IMR-90 (cell line): ENCODE measurements around the gene PHF20. TPM values are rescaled to one million over a fixed set of nuclear protein-coding genes. Genes with fewer than 3 reads are reported as not detected.

Experiments used
- ATAC-seq: fragments of 200-7000 bp; cut with Tn5 transposase; 2 replicates; pipeline ENCODE4 v1.9.1; 2020; ENCODE audit warnings: low read depth, mild to moderate bottlenecking, moderate library complexity
- BruUV-seq: library from RNA; stranded (reverse); fragments of 400-500 nt; replicated peaks from 2 replicates; lab custom pipeline; 2021; lab: Mats Ljungman, UMichigan
- CTCF ChIA-PET: fragments of 300-600 bp; formaldehyde crosslinking; extraction: SDS; loops from one replicate; lab custom pipeline; 2021; ENCODE audit warnings: antibody characterized with exemption; lab: Yijun Ruan, JAX
- POLR2A ChIA-PET: fragments of 300-600 bp; sonication (Branson Sonifier 250); formaldehyde crosslinking; loops from one replicate; lab custom pipeline; 2022; ENCODE audit warnings: antibody characterized with exemption; ENCODE audit not compliant: unreplicated experiment; lab: Charles Lee
- DNase-seq: peaks from one replicate; pipeline ENCODE4 v3.0.0; 2013
- H2AFZ ChIP-seq: replicated peaks from 2 replicates; pipeline ENCODE3; 2013; ENCODE audit warnings: low read length, mild to moderate bottlenecking; ENCODE audit not compliant: poor library complexity
- H2AK5ac ChIP-seq: 2 replicates; pipeline ENCODE4 v1.6.1; 2013; ENCODE audit warnings: low read depth, low read length, inconsistent platforms
- H2AK9ac ChIP-seq: replicated peaks from 2 replicates; pipeline ENCODE3; 2013; ENCODE audit warnings: mild to moderate bottlenecking, low read depth, low read length, moderate library complexity; ENCODE audit not compliant: poor library complexity
- H2BK120ac ChIP-seq: 2 replicates; pipeline ENCODE4 v1.6.1; 2013; ENCODE audit warnings: low read depth, low read length, inconsistent platforms
- H2BK15ac ChIP-seq: 3 replicates; pipeline ENCODE4 v1.6.1; 2013; ENCODE audit warnings: low read depth, low read length, inconsistent platforms
- H2BK20ac ChIP-seq: 2 replicates; pipeline ENCODE4 v1.6.1; 2013; ENCODE audit warnings: low read depth, mild to moderate bottlenecking, inconsistent platforms, low read length, moderate library complexity
- H2BK5ac ChIP-seq: 2 replicates; pipeline ENCODE4 v1.6.1; 2013; ENCODE audit warnings: mild to moderate bottlenecking, low read depth, low read length, inconsistent platforms; ENCODE audit not compliant: poor library complexity, severe bottlenecking
- H3K14ac ChIP-seq: replicated peaks from 2 replicates; pipeline ENCODE4 v1.6.1; 2013; ENCODE audit warnings: low read depth, low read length, inconsistent platforms
- H3K18ac ChIP-seq: 2 replicates; pipeline ENCODE4 v1.6.1; 2013; ENCODE audit warnings: low read depth, low read length, control low read depth
- H3K23ac ChIP-seq: 2 replicates; pipeline ENCODE4 v1.6.1; 2013; ENCODE audit warnings: low read depth, low read length, inconsistent platforms
- H3K27ac ChIP-seq: 2 replicates; pipeline ENCODE4 v1.5.1; 2013; ENCODE audit warnings: mild to moderate bottlenecking, control low read depth, low read length; ENCODE audit not compliant: insufficient read depth
- H3K27me3 ChIP-seq: 2 replicates; pipeline ENCODE4 v1.6.1; 2013; ENCODE audit warnings: low read length; ENCODE audit not compliant: control insufficient read depth, insufficient read depth
- H3K36me3 ChIP-seq: 2 replicates; pipeline ENCODE4 v1.6.1; 2013; ENCODE audit warnings: low read length, mixed read lengths; ENCODE audit not compliant: control insufficient read depth, insufficient read depth
- H3K4ac ChIP-seq: 2 replicates; pipeline ENCODE4 v1.6.1; 2013; ENCODE audit warnings: low read depth, low read length, inconsistent platforms
- H3K4me1 ChIP-seq: 2 replicates; pipeline ENCODE4 v1.6.1; 2013; ENCODE audit warnings: low read length, mixed read lengths; ENCODE audit not compliant: control insufficient read depth, insufficient read depth
- H3K4me2 ChIP-seq: 2 replicates; pipeline ENCODE4 v1.6.1; 2013; ENCODE audit warnings: low read depth, mild to moderate bottlenecking, control low read depth, low read length, moderate library complexity
- H3K4me3 ChIP-seq: 2 replicates; pipeline ENCODE4 v1.5.1; 2013; ENCODE audit warnings: low read depth, mild to moderate bottlenecking, control low read depth, low read length, moderate library complexity; ENCODE audit not compliant: insufficient read depth
- H3K56ac ChIP-seq: 2 replicates; pipeline ENCODE4 v1.6.1; 2013; ENCODE audit warnings: low read length, inconsistent platforms; ENCODE audit not compliant: insufficient read depth; ENCODE audit errors: extremely low read depth
- H3K79me1 ChIP-seq, 2 experiments: 2 replicates each; pipeline ENCODE4 v1.6.1; 2013; ENCODE audit warnings: low read length in 2 of 2, inconsistent platforms in 1 of 2, low read depth in 1 of 2
- H3K9ac ChIP-seq: 2 replicates; pipeline ENCODE4 v1.6.1; 2013; ENCODE audit warnings: low read depth, low read length, control low read depth
- H3K9me1 ChIP-seq: 2 replicates; pipeline ENCODE4 v1.6.1; 2013; ENCODE audit warnings: low read length, inconsistent platforms; ENCODE audit not compliant: insufficient read depth
- H3K9me3 ChIP-seq: 2 replicates; pipeline ENCODE4 v1.6.1; 2013; ENCODE audit warnings: low read length; ENCODE audit not compliant: control insufficient read depth, insufficient read depth
- H4K20me1 ChIP-seq: 2 replicates; pipeline ENCODE4 v1.6.1; 2013; ENCODE audit warnings: low read length, inconsistent platforms; ENCODE audit not compliant: insufficient read depth
- H4K5ac ChIP-seq: 2 replicates; pipeline ENCODE4 v1.6.1; 2013; ENCODE audit warnings: mild to moderate bottlenecking, low read depth, low read length, control low read depth
- H4K8ac ChIP-seq, 2 experiments: 2 replicates each; pipeline ENCODE4 v1.6.1; 2013; ENCODE audit warnings: low read depth in 2 of 2, low read length in 2 of 2, control low read depth in 1 of 2, inconsistent platforms in 1 of 2
- H4K91ac ChIP-seq: 2 replicates; pipeline ENCODE4 v1.6.1; 2013; ENCODE audit warnings: low read depth, low read length, inconsistent platforms; ENCODE audit not compliant: insufficient read depth
- CTCF ChIP-seq: conservative IDR thresholded peaks from 2 replicates; pipeline ENCODE4 v1.5.1; 2012; ENCODE audit warnings: mild to moderate bottlenecking, low read depth, low read length, improper control_type of control experiment
- ELK1 ChIP-seq: fragments of 150-350 bp; IDR thresholded peaks from 2 replicates; pipeline ENCODE4 v1.6.1; 2016; ENCODE audit warnings: low read depth, mild to moderate bottlenecking, low read length, moderate library complexity, borderline replicate concordance
- FOS ChIP-seq: fragments of 150-350 bp; IDR thresholded peaks from 2 replicates; pipeline ENCODE4 v1.6.1; 2016; ENCODE audit warnings: low read depth, low read length
- MAZ ChIP-seq: IDR thresholded peaks from 2 replicates; pipeline ENCODE4 v1.6.1; 2012; ENCODE audit warnings: low read depth, mild to moderate bottlenecking, low read length, improper control_type of control experiment, moderate library complexity, borderline replicate concordance
- MXI1 ChIP-seq: IDR thresholded peaks from 2 replicates; pipeline ENCODE4 v1.6.1; 2012; ENCODE audit warnings: low read depth, mild to moderate bottlenecking, low read length, moderate library complexity, borderline replicate concordance
- NFE2L2 ChIP-seq: fragments of 150-350 bp; IDR thresholded peaks from 2 replicates; pipeline ENCODE4 v1.6.1; 2016; ENCODE audit warnings: low read depth, mild to moderate bottlenecking, low read length
- POLR2A ChIP-seq: IDR thresholded peaks from 2 replicates; pipeline ENCODE4 v1.6.1; 2012; ENCODE audit warnings: mild to moderate bottlenecking, low read depth, low read length
- RAD21 ChIP-seq: IDR thresholded peaks from 2 replicates; pipeline ENCODE4 v1.6.1; 2012; ENCODE audit warnings: low read length, improper control_type of control experiment
- RCOR1 ChIP-seq: IDR thresholded peaks from 2 replicates; pipeline ENCODE4 v1.6.1; 2012; ENCODE audit warnings: mild to moderate bottlenecking, low read length, improper control_type of control experiment; ENCODE audit not compliant: insufficient replicate concordance
- RFX5 ChIP-seq: IDR thresholded peaks from 2 replicates; pipeline ENCODE4 v1.8.0; 2012; ENCODE audit warnings: low read depth, mild to moderate bottlenecking, low read length, moderate library complexity
- SMC3 ChIP-seq: fragments of 150-350 bp; IDR thresholded peaks from 2 replicates; pipeline ENCODE4 v1.6.1; 2016; ENCODE audit warnings: low read depth, mild to moderate bottlenecking, antibody characterized with exemption, low read length, moderate library complexity
- USF2 ChIP-seq: fragments of 150-350 bp; IDR thresholded peaks from 2 replicates; pipeline ENCODE4 v1.6.1; 2017; ENCODE audit warnings: mild to moderate bottlenecking, antibody characterized with exemption, low read length, low read depth
- dilution Hi-C: fragments of 300-500 bp; cut with HindIII; formaldehyde crosslinking; loops from one replicate; pipeline ENCODE4 v1.14.3; 2018; ENCODE audit warnings: low sequenced_read_pairs; ENCODE audit not compliant: unreplicated experiment
- in situ Hi-C: fragments of 300-500 bp; cut with MboI; formaldehyde crosslinking; loops from 3 replicates; pipeline ENCODE4 v1.14.3; 2019; ENCODE audit warnings: low sequenced_read_pairs, inconsistent platforms, mixed read lengths
- intact Hi-C: fragments of 100-400 bp; cut with micrococcal nuclease; formaldehyde crosslinking; loops from 2 replicates; pipeline ENCODE4 v1.10.0; 2022
- polyA plus RNA-seq, 3 experiments: library from polyadenylated mRNA; depleted of rRNA; stranded (reverse); fragments of >200 nt; gene quantifications; 2 replicates each; pipeline ENCODE4 v1.2.3, GENCODE V29; 2012; ENCODE audit warnings: low replicate concordance in 1 of 3
- total RNA-seq: library from RNA; depleted of rRNA; stranded (reverse); fragments of >200 nt; gene quantifications from 2 replicates; pipeline ENCODE4 v1.2.3, GENCODE V29; 2012

The PHF20 gene
- total and polyA plus RNA-seq, 2 of the 4 experiments (the other 2 are of a cell fraction): 22.0 to 22.5 TPM

- Histone ChIP-seq H4K91ac (no peak overlapping the region), H3K14ac (no peak overlapping the region), H3K36me3 (peaks cover 70% of the 10 kb centered on the region), H2AK5ac (no peak overlapping the region), H3K23ac (no peak overlapping the region), H3K9ac (no peak overlapping the region), H3K4me3 (no peak overlapping the region), H3K4ac (no peak overlapping the region), H3K4me2 (no peak overlapping the region), H2BK5ac (no peak overlapping the region), H3K18ac (no peak overlapping the region), H2BK15ac (no peak overlapping the region), H3K9me1 (peaks cover 2% of the 10 kb centered on the region), H2AFZ (no peak overlapping the region), H4K8ac (no peak overlapping the region), H2AK9ac (no peak overlapping the region), H3K79me1 (peaks cover 0 to 25% of the 10 kb centered on the region in 2 experiments; a peak in 2 of 4 replicates), H3K4me1 (peaks cover 6% of the 10 kb centered on the region), H3K27ac (no peak overlapping the region), H4K20me1 (peaks cover 99% of the 10 kb centered on the region), H3K27me3 (no peaks in the 10 kb centered on the region), H2BK20ac (no peak overlapping the region), H3K9me3 (no peaks in the 10 kb centered on the region), H3K56ac (no peak overlapping the region), H4K5ac (no peak overlapping the region), H2BK120ac (no peak overlapping the region)
- CTCF ChIA-PET: interaction anchor here (0.8 to 1.3 kb wide), 3 partner anchors 16 to 25 kb away, joined by 3 read pairs; no protein-coding TSS in a partner anchor
- dilution Hi-C loops (no loop called here), in situ Hi-C loops (no loop called here), intact Hi-C loops (no loop called here)
- no TSS peak for BruUV-seq
- POLR2A ChIA-PET: no interaction called here
- ATAC-seq (no peak), DNase-seq (no peak)
- TF ChIP-seq RAD21 (no peak), MAZ (no peak), POLR2A (no peak), FOS (no peak), CTCF (no peak), ELK1 (no peak), MXI1 (no peak), RFX5 (no peak), SMC3 (no peak), NFE2L2 (no peak), RCOR1 (no peak), USF2 (no peak)
Measured at GRCh38 chr20:35734374-35734773, 37.4 kb upstream of the PHF20 start.
